Osteocyte (in vitro differentiated cells): Measurements from ENCODE around the gene TELO2. TPM values are rescaled to one million over a fixed set of nuclear protein-coding genes. Genes with fewer than 3 reads are reported as not detected.

ENCODE experiments used
- DNase-seq: peaks from one replicate; pipeline ENCODE4 v3.0.0; 2021; ENCODE audit warnings: mixed read lengths; ENCODE audit not compliant: unreplicated experiment; ENCODE audit errors: extremely low spot score
- H3K27ac Mint-ChIP-seq: one replicate; pipeline ENCODE4 v1.8.0; 2021; ENCODE audit warnings: mild to moderate bottlenecking, mixed read lengths; ENCODE audit not compliant: unreplicated experiment
- H3K27me3 Mint-ChIP-seq: one replicate; pipeline ENCODE4 v1.8.0; 2021; ENCODE audit warnings: mixed read lengths; ENCODE audit not compliant: unreplicated experiment
- H3K36me3 Mint-ChIP-seq: one replicate; pipeline ENCODE4 v1.8.0; 2021; ENCODE audit warnings: mixed read lengths; ENCODE audit not compliant: unreplicated experiment
- H3K4me1 Mint-ChIP-seq: one replicate; pipeline ENCODE4 v1.8.0; 2021; ENCODE audit warnings: mixed read lengths; ENCODE audit not compliant: unreplicated experiment
- H3K4me3 Mint-ChIP-seq: one replicate; pipeline ENCODE4 v1.8.0; 2021; ENCODE audit warnings: mild to moderate bottlenecking, moderate library complexity, mixed read lengths; ENCODE audit not compliant: unreplicated experiment
- H3K9me3 Mint-ChIP-seq: one replicate; pipeline ENCODE4 v1.8.0; 2021; ENCODE audit warnings: mixed read lengths; ENCODE audit not compliant: unreplicated experiment
- total RNA-seq: library from RNA; stranded (reverse); gene quantifications from 2 replicates; pipeline ENCODE4 v1.2.1, GENCODE V29; 2021
- TF ChIP-seq, protein P1 (sequence below): fragments of 200-600 bp; sonication (generic); IDR thresholded peaks from 2 replicates; pipeline ENCODE4 v1.5.0; 2021; ENCODE audit warnings: antibody characterized with exemption, mild to moderate bottlenecking, moderate library complexity

The TELO2 gene
- total RNA-seq, 1 donor from 2014 or later = 37.8 TPM

- H3K27me3 Mint-ChIP-seq = no peaks in the 10 kb centered on the region
- H3K9me3 Mint-ChIP-seq = no peaks in the 10 kb centered on the region
- no peak overlapping the region for H3K27ac Mint-ChIP-seq
- TF ChIP-seq, protein P1, sequence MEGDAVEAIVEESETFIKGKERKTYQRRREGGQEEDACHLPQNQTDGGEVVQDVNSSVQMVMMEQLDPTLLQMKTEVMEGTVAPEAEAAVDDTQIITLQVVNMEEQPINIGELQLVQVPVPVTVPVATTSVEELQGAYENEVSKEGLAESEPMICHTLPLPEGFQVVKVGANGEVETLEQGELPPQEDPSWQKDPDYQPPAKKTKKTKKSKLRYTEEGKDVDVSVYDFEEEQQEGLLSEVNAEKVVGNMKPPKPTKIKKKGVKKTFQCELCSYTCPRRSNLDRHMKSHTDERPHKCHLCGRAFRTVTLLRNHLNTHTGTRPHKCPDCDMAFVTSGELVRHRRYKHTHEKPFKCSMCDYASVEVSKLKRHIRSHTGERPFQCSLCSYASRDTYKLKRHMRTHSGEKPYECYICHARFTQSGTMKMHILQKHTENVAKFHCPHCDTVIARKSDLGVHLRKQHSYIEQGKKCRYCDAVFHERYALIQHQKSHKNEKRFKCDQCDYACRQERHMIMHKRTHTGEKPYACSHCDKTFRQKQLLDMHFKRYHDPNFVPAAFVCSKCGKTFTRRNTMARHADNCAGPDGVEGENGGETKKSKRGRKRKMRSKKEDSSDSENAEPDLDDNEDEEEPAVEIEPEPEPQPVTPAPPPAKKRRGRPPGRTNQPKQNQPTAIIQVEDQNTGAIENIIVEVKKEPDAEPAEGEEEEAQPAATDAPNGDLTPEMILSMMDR = no peak
- no peak overlapping the region for H3K4me3 Mint-ChIP-seq
- no peaks in the 10 kb centered on the region for H3K4me1 Mint-ChIP-seq
- peaks cover 12% of the 10 kb centered on the region for H3K36me3 Mint-ChIP-seq
- DNase-seq = no peak
These were observed 38.6 kb upstream of the TELO2 start for GRCh38 chr16:1454561-1454960.

DNA sequence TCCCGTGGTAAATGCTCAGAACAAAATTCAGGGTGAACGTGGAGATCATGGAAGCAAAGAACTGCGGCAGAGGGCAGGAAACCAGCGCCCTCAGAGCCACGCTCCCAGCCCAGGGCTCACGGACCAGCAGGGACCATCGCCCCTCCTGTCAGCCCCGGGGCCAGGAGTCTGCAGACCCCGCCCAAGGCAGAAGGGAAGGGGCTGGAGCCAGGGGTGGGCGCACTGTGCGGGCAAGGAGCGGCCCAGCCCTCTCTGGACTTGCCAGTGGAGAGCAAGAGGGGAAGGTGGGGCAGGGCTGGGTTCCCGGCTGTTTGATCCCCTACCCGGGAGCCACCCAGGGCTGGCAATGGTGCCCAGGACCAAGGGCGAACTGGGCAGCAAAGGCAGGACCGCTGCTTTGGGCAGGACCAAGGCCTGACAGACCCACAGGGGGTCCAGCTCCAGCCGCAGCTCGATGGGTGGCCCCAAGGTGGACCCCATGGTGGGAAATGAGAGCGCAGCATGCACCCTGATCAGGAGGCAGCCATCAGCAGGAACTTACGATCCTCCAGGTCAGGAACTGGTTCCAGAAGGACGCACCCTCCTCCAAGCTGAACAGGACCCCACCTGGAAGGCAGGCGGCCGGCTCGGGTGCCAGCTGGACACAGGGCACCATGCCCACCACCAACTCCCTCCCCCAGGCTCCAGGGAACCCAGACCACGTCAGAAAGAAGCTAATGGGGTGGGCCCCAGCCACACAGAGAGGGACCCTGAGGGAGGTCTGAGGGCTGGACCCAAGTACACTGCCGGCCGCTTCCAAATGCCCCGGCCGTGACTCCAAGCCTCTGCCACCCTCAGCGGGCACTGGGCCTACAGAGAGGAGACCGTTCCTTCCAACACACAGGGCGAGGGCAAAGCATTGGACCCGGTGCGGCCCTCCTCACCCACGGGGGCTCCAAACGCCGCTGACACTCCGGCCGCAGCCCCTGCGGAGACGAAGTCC, 37.7 kb upstream of the TELO2 start:
- no peak for DNase-seq
- Mint-ChIP-seq H3K27ac (no peak overlapping the region), H3K4me1 (no peaks in the 10 kb centered on the region), H3K36me3 (peaks cover 10% of the 10 kb centered on the region), H3K27me3 (no peaks in the 10 kb centered on the region), H3K9me3 (no peaks in the 10 kb centered on the region), H3K4me3 (no peak overlapping the region)
- TF ChIP-seq, protein P1 = no peak

- no peaks in the 10 kb centered on the region for H3K9me3 Mint-ChIP-seq
- no peak for DNase-seq
These were observed 36.2 kb upstream of the TELO2 start for GRCh38 chr16:1456951-1457350.

DNA sequence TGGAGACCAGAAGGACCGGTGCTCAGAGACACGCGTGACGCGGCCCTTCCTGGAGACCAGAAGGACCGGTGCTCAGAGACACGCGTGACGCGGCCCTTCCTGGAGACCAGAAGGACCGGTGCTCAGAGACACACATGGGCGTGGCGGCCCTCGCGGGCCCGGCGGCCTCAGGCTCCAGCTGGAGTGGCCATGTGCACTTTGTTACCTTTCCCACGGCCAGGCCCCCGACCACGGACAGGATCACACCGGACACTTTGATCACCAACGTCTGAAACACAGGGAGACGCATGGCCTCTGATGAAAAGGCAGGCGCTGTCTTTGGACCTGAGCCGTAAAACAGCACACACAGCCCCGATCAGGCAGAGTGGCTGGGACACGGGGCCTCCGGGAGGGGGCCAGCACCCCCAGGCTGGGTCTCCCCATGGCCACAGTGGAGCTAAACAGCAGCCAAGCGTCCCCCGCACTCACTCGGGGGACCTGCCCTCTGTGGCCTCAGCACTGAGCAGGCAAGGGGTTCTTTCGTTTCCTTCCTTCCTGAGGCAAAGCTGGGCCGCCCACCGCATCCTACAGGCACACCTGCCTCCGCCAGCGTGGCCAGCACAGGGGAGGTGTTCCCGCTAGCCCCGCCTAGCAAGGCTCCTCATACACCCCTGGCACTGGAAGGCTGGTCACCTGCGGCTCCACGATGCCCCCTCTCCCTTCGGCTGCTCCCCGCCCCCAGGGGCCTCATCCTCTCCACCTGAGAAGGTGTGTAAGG, 35.5 kb upstream of the TELO2 start:
- Mint-ChIP-seq H3K36me3 (peaks cover 6% of the 10 kb centered on the region), H3K9me3 (no peaks in the 10 kb centered on the region), H3K4me1 (no peaks in the 10 kb centered on the region), H3K27ac (no peak overlapping the region), H3K27me3 (no peaks in the 10 kb centered on the region), H3K4me3 (no peak overlapping the region)
- TF ChIP-seq, protein P1 = no peak
- DNase-seq = no peak

More at GRCh38 chr16:1456951-1457350, 36.2 kb upstream of the TELO2 start:
- no peak overlapping the region for H3K27ac Mint-ChIP-seq
- no peaks in the 10 kb centered on the region for H3K4me1 Mint-ChIP-seq
- peaks cover 8% of the 10 kb centered on the region for H3K36me3 Mint-ChIP-seq
- H3K27me3 Mint-ChIP-seq = no peaks in the 10 kb centered on the region
- no peak overlapping the region for H3K4me3 Mint-ChIP-seq
- TF ChIP-seq, protein P1 = no peak
